IPS-18a (cell line): ENCODE results near the gene SLX1A.
"Not testable (repeated sequence)": the region's sequence is repeated elsewhere in the genome, so short reads cannot be mapped to it uniquely, and the experiment has no call there.

Experiments used
- H3K27ac ChIP-seq: one replicate; pipeline ENCODE4 v1.5.1; 2013; ENCODE audit warnings: low read length
- H3K27me3 ChIP-seq: one replicate; pipeline ENCODE4 v1.6.1; 2013; ENCODE audit warnings: mild to moderate bottlenecking, low read length; ENCODE audit not compliant: control insufficient read depth, insufficient read depth
- H3K36me3 ChIP-seq: one replicate; pipeline ENCODE4 v1.6.1; 2013; ENCODE audit warnings: low read depth, low read length; ENCODE audit not compliant: control insufficient read depth
- H3K4me1 ChIP-seq: one replicate; pipeline ENCODE4 v1.6.1; 2013; ENCODE audit warnings: low read depth, low read length; ENCODE audit not compliant: control insufficient read depth
- H3K4me3 ChIP-seq: one replicate; pipeline ENCODE4 v1.5.1; 2013; ENCODE audit warnings: low read length
- H3K9ac ChIP-seq: one replicate; pipeline ENCODE4 v1.6.1; 2013; ENCODE audit warnings: mild to moderate bottlenecking, low read length, moderate library complexity
- H3K9me3 ChIP-seq: one replicate; pipeline ENCODE4 v1.6.1; 2013; ENCODE audit warnings: low read depth, low read length; ENCODE audit not compliant: control insufficient read depth

SLX1A gene

GRCh38 chr16:30193615-30194014, at the start of gene SLX1A, which contains the start of gene BOLA2B:
SLX1A (plus strand) TSS chr16:30193875; CDS start chr16:30194085, 210 bp downstream.
BOLA2B (minus strand) TSS chr16:30193666; CDS start chr16:30193595, 71 bp downstream.
- not testable (repeated sequence) for H3K9me3 ChIP-seq, H3K36me3 ChIP-seq, H3K4me1 ChIP-seq, H3K27ac ChIP-seq, H3K9ac ChIP-seq, H3K27me3 ChIP-seq, H3K4me3 ChIP-seq

GRCh38 chr16:30144017-30144416, 49.7 kb upstream of the SLX1A start:
- H3K9me3 ChIP-seq, result no peaks in the 10 kb centered on the region
- no peak overlapping the region for H3K27ac ChIP-seq
- no peaks in the 10 kb centered on the region for H3K27me3 ChIP-seq
- no peaks in the 10 kb centered on the region for H3K36me3 ChIP-seq
- no peak overlapping the region for H3K4me3 ChIP-seq
- no peaks in the 10 kb centered on the region for H3K4me1 ChIP-seq
- H3K9ac ChIP-seq, result no peak overlapping the region

- H3K4me1 ChIP-seq, result no peaks in the 10 kb centered on the region
- H3K36me3 ChIP-seq, result no peaks in the 10 kb centered on the region
- no peak overlapping the region for H3K9ac ChIP-seq
- H3K9me3 ChIP-seq, result no peaks in the 10 kb centered on the region
- H3K4me3 ChIP-seq, result no peak overlapping the region
- H3K27me3 ChIP-seq, result no peaks in the 10 kb centered on the region
- H3K27ac ChIP-seq, result no peak overlapping the region
Measured at GRCh38 chr16:30144917-30145316, 48.8 kb upstream of the SLX1A start.

GRCh38 chr16:30145657-30146056, 48.0 kb upstream of the SLX1A start:
- Histone ChIP-seq H3K4me1 (no peaks in the 10 kb centered on the region), H3K27me3 (no peaks in the 10 kb centered on the region), H3K9me3 (no peaks in the 10 kb centered on the region), H3K9ac (no peak overlapping the region), H3K27ac (no peak overlapping the region), H3K36me3 (no peaks in the 10 kb centered on the region), H3K4me3 (no peak overlapping the region)

GRCh38 chr16:30147843-30148510, 45.7 kb upstream of the SLX1A start:
- Histone ChIP-seq H3K4me1 (no peaks in the 10 kb centered on the region), H3K9me3 (no peaks in the 10 kb centered on the region), H3K36me3 (no peaks in the 10 kb centered on the region), H3K27me3 (no peaks in the 10 kb centered on the region), H3K4me3 (no peak overlapping the region), H3K27ac (no peak overlapping the region), H3K9ac (no peak overlapping the region)

GRCh38 chr16:30149250-30149930, 44.3 kb upstream of the SLX1A start:
- no peaks in the 10 kb centered on the region for H3K36me3 ChIP-seq
- H3K4me1 ChIP-seq, result no peaks in the 10 kb centered on the region
- H3K9ac ChIP-seq, result no peak overlapping the region
- no peak overlapping the region for H3K4me3 ChIP-seq
- no peaks in the 10 kb centered on the region for H3K27me3 ChIP-seq
- H3K9me3 ChIP-seq, result no peaks in the 10 kb centered on the region
- H3K27ac ChIP-seq, result no peak overlapping the region

GRCh38 chr16:30151091-30151490, 42.6 kb upstream of the SLX1A start:
- no peak overlapping the region for H3K9ac ChIP-seq
- no peaks in the 10 kb centered on the region for H3K9me3 ChIP-seq
- H3K27ac ChIP-seq, result no peak overlapping the region
- H3K27me3 ChIP-seq, result no peaks in the 10 kb centered on the region
- no peaks in the 10 kb centered on the region for H3K36me3 ChIP-seq
- no peaks in the 10 kb centered on the region for H3K4me1 ChIP-seq
- no peak overlapping the region for H3K4me3 ChIP-seq

DNA sequence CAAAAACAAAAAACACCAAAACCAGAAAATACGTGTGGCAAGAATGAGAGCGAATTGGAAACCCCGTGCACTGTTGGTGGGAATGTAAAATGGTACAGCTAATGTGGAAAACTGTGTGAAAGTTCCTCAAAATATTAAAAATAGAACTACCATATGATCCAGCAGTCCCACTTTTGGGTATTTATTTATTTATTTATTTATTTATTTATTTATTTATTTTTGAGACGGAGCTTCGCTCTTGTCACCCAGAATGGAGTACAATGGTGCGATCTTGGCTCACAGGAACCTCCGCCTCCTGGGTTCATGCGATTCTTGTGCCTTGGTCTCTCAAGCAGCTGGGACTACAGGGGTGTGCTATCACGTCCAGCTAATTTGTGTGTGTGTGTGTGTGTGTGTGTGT, 41.2 kb upstream of the SLX1A start:
- no peaks in the 10 kb centered on the region for H3K36me3 ChIP-seq
- no peaks in the 10 kb centered on the region for H3K4me1 ChIP-seq
- no peaks in the 10 kb centered on the region for H3K27me3 ChIP-seq
- H3K9me3 ChIP-seq, result no peaks in the 10 kb centered on the region
- no peak overlapping the region for H3K4me3 ChIP-seq
- no peak overlapping the region for H3K27ac ChIP-seq
- no peak overlapping the region for H3K9ac ChIP-seq

DNA sequence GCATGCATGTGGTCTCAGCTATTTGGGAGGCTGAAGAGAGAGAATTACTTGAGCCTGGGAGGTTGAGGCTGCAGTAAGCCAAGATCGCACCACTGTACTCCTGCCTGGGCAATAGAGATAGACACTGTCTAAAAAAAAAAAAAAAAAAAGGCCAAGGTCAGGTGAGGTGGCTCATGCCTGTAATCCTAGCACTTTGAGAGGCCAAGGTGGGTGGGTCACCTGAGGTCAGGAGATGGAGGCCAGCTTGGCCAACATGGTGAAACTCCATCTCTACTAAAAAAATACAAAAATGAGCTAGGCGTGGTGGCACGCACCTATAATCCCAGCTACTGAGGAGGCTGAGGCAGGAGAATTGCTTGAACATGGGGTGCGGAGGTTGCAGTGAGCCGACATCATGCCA, 38.5 kb upstream of the SLX1A start:
- Histone ChIP-seq H3K27ac (no peak overlapping the region), H3K27me3 (no peaks in the 10 kb centered on the region), H3K36me3 (no peaks in the 10 kb centered on the region), H3K4me1 (no peaks in the 10 kb centered on the region), H3K9me3 (no peaks in the 10 kb centered on the region), H3K9ac (no peak overlapping the region), H3K4me3 (no peak overlapping the region)

GRCh38 chr16:30157214-30157613, 36.5 kb upstream of the SLX1A start:
- Histone ChIP-seq H3K4me1 (no peaks in the 10 kb centered on the region), H3K27me3 (no peaks in the 10 kb centered on the region), H3K9me3 (no peaks in the 10 kb centered on the region), H3K36me3 (no peaks in the 10 kb centered on the region), H3K27ac (no peak overlapping the region), H3K4me3 (no peak overlapping the region), H3K9ac (no peak overlapping the region)

DNA sequence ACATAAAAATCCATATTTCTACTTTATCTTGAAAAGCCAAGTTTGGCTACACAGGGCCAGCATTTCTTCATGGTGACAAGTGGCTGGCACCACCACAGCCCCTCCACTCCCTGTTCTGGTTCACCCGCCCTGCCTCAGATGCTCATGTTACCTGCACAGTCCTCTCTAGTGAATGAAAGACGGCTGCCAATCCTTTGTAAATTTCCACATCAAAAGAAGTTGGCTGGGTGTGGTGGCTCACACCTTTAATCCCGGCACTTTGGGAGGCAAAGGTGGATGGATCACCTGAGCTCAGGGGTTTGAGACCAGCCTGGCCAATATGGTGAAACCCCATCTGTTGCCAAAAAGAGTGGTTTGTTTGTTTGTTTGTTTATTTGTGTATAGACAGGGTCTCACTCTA, 30.1 kb upstream of the SLX1A start:
- Histone ChIP-seq H3K36me3 (no peaks in the 10 kb centered on the region), H3K27ac (no peak overlapping the region), H3K27me3 (no peaks in the 10 kb centered on the region), H3K9me3 (no peaks in the 10 kb centered on the region), H3K9ac (no peak overlapping the region), H3K4me1 (no peaks in the 10 kb centered on the region), H3K4me3 (no peak overlapping the region)
